WTC11 (cell line): ENCODE measurements around the gene CLCNKB. TPM values are rescaled to one million over a fixed set of nuclear protein-coding genes. Genes with fewer than 3 reads are reported as not detected.

Experiments used
- ATAC-seq: fragments of 200-7000 bp; cut with Tn5 transposase; 2 replicates; pipeline ENCODE4 v1.10.0; 2021; ENCODE audit warnings: mild to moderate bottlenecking, moderate library complexity
- CTCF ChIA-PET: fragments of 300-600 bp; sonication (Branson Sonifier 250); formaldehyde crosslinking; loops from one replicate; lab custom pipeline; 2021; ENCODE audit warnings: antibody characterized with exemption; lab: Charles Lee
- POLR2A ChIA-PET: fragments of 350-600 bp; sonication (Branson Sonifier 250); formaldehyde crosslinking; loops from one replicate; lab custom pipeline; 2021; ENCODE audit warnings: antibody characterized with exemption; lab: Charles Lee
- DNase-seq: peaks from one replicate; pipeline ENCODE4 v3.0.0; 2021; ENCODE audit warnings: low spot score
- H3K27ac Mint-ChIP-seq: 2 replicates; pipeline ENCODE4 v1.8.0; 2021; ENCODE audit warnings: mixed read lengths
- H3K27me3 Mint-ChIP-seq: 2 replicates; pipeline ENCODE4 v1.8.0; 2021; ENCODE audit warnings: low read depth, mild to moderate bottlenecking, moderate library complexity, mixed read lengths
- H3K36me3 Mint-ChIP-seq: 2 replicates; pipeline ENCODE4 v1.8.0; 2021; ENCODE audit warnings: mixed read lengths
- H3K4me1 Mint-ChIP-seq: 2 replicates; pipeline ENCODE4 v1.8.0; 2022; ENCODE audit warnings: mixed read lengths
- H3K4me3 Mint-ChIP-seq: 2 replicates; pipeline ENCODE4 v1.8.0; 2021; ENCODE audit warnings: mild to moderate bottlenecking, moderate library complexity, mixed read lengths
- H3K9me3 Mint-ChIP-seq: 2 replicates; pipeline ENCODE4 v1.8.0; 2021; ENCODE audit warnings: mixed read lengths
- CDX4 ChIP-seq: fragments of 250-450 bp; sonication (Bioruptor Pico); IDR thresholded peaks from 2 replicates; pipeline ENCODE4 v1.9.0; 2021; ENCODE audit warnings: moderate library complexity, mild to moderate bottlenecking, inconsistent platforms, borderline replicate concordance
- E2F1 ChIP-seq: sonication (generic); formaldehyde crosslinking; IDR thresholded peaks from 2 replicates; pipeline ENCODE4 v1.8.0; 2022; ENCODE audit warnings: mild to moderate bottlenecking, missing genetic modification reagents
- EMX1 ChIP-seq: fragments of 250-450 bp; sonication (Bioruptor Pico); IDR thresholded peaks from 2 replicates; pipeline ENCODE4 v1.8.0; 2021; ENCODE audit warnings: mild to moderate bottlenecking
- ESRRA ChIP-seq: sonication (generic); formaldehyde crosslinking; IDR thresholded peaks from 2 replicates; pipeline ENCODE4 v1.8.1; 2022; ENCODE audit warnings: mild to moderate bottlenecking, missing genetic modification reagents, borderline replicate concordance
- NFE2L1 ChIP-seq: sonication (generic); formaldehyde crosslinking; IDR thresholded peaks from 2 replicates; pipeline ENCODE4 v1.8.1; 2023; ENCODE audit warnings: missing genetic modification reagents
- NR2C2 ChIP-seq: sonication (generic); formaldehyde crosslinking; IDR thresholded peaks from 2 replicates; pipeline ENCODE4 v1.8.0; 2022; ENCODE audit warnings: mild to moderate bottlenecking, missing genetic modification reagents
- NR3C1 ChIP-seq: sonication (generic); formaldehyde crosslinking; conservative IDR thresholded peaks from 2 replicates; pipeline ENCODE4 v1.8.1; 2023; ENCODE audit warnings: low read depth, mild to moderate bottlenecking, missing genetic modification reagents
- PRDM15 ChIP-seq: sonication (generic); formaldehyde crosslinking; IDR thresholded peaks from 2 replicates; pipeline ENCODE4 v1.8.0; 2022; ENCODE audit warnings: missing genetic modification reagents
- SP1 ChIP-seq: sonication (generic); formaldehyde crosslinking; conservative IDR thresholded peaks from 2 replicates; pipeline ENCODE4 v1.8.1; 2022; ENCODE audit warnings: missing genetic modification reagents
- STAT6 ChIP-seq: sonication (generic); formaldehyde crosslinking; conservative IDR thresholded peaks from 2 replicates; pipeline ENCODE4 v1.8.1; 2023; ENCODE audit warnings: mild to moderate bottlenecking, low read depth, missing genetic modification reagents, moderate library complexity
- TCF7 ChIP-seq: sonication (generic); formaldehyde crosslinking; IDR thresholded peaks from 2 replicates; pipeline ENCODE4 v1.8.0; 2022; ENCODE audit warnings: mild to moderate bottlenecking, low read depth, missing genetic modification reagents, moderate library complexity
- USF2 ChIP-seq: sonication (generic); formaldehyde crosslinking; IDR thresholded peaks from 2 replicates; pipeline ENCODE4 v1.8.1; 2023; ENCODE audit warnings: mild to moderate bottlenecking, missing genetic modification reagents, moderate library complexity
- ZBTB43 ChIP-seq: sonication (generic); formaldehyde crosslinking; IDR thresholded peaks from 2 replicates; pipeline ENCODE4 v1.8.1; 2023; ENCODE audit warnings: mild to moderate bottlenecking, missing genetic modification reagents
- ZNF138 ChIP-seq: sonication (generic); formaldehyde crosslinking; conservative IDR thresholded peaks from 2 replicates; pipeline ENCODE4 v1.8.1; 2022; ENCODE audit warnings: mild to moderate bottlenecking, moderate library complexity, missing genetic modification reagents
- ZNF263 ChIP-seq: sonication (generic); formaldehyde crosslinking; IDR thresholded peaks from 2 replicates; pipeline ENCODE4 v1.8.1; 2022; ENCODE audit warnings: low read depth, mild to moderate bottlenecking, moderate library complexity, missing genetic modification reagents
- ZNF671 ChIP-seq: fragments of 250-450 bp; sonication (Bioruptor Pico); IDR thresholded peaks from 2 replicates; pipeline ENCODE4 v1.8.0; 2021; ENCODE audit warnings: mild to moderate bottlenecking
- total RNA-seq: library from RNA; stranded (reverse); gene quantifications from 3 replicates; pipeline ENCODE4 v1.2.3, GENCODE V29; 2021

CLCNKB gene
- total RNA-seq, 1 experiment from 2014 or later, result 1.8 TPM

- DNase-seq (no peak), ATAC-seq (no peak)
- no peaks in the 10 kb centered on the region for H3K9me3 Mint-ChIP-seq
- TF ChIP-seq ESRRA (CRISPR knock-in tag), result no peak
- no peak for TF ChIP-seq NR2C2 (CRISPR knock-in tag)
- TF ChIP-seq ZNF671 (CRISPR knock-in tag), result no peak
- TF ChIP-seq ZNF138, result no peak
- no peak for TF ChIP-seq ZBTB43 (CRISPR knock-in tag)
- TF ChIP-seq TCF7 (CRISPR knock-in tag), result no peak
- no peak for TF ChIP-seq EMX1 (CRISPR knock-in tag)
- TF ChIP-seq NR3C1 (CRISPR knock-in tag), result no peak
- no peak for TF ChIP-seq CDX4
- no peak for TF ChIP-seq USF2 (CRISPR knock-in tag)
- no peak for TF ChIP-seq NFE2L1 (CRISPR knock-in tag)
- no peak for TF ChIP-seq E2F1 (CRISPR knock-in tag)
- no peak for TF ChIP-seq PRDM15 (CRISPR knock-in tag)
- TF ChIP-seq STAT6 (CRISPR knock-in tag), result no peak
- TF ChIP-seq SP1, result no peak
- TF ChIP-seq ZNF263, result no peak
- CTCF ChIA-PET, result interaction anchor here (0.7 to 2.6 kb wide), 4 partner anchors 20 to 213 kb away, joined by 3 to 9 read pairs (median 6); partner anchors contain the start of gene FAM131C
- H3K36me3 Mint-ChIP-seq, result no peaks in the 10 kb centered on the region
- POLR2A ChIA-PET, result interaction anchor here (0.6 kb wide), 1 partner anchor 220 kb away, joined by 4 read pairs; no protein-coding TSS in a partner anchor
- peaks cover 9% of the 10 kb centered on the region for H3K4me1 Mint-ChIP-seq
- H3K27me3 Mint-ChIP-seq, result no peaks in the 10 kb centered on the region
- H3K4me3 Mint-ChIP-seq, result no peak overlapping the region
- H3K27ac Mint-ChIP-seq, result no peak overlapping the region; the same call in 1 of the 2 replicates
Observed at GRCh38 chr1:16005597-16005996, 38.0 kb upstream of the CLCNKB start.
